Stimulated activated naive CD4-positive, alpha-beta T cell treated with Interleukin-2 at 50 U/mL for 16 hours (primary cell): ENCODE measurements around the gene LMF2.

Source experiments
- DNase-seq: peaks from one replicate; lab custom pipeline; 2025; lab: John Stamatoyannopoulos, UW

Gene LMF2

GRCh38 chr22:50507421-50507990, at the start of gene LMF2:
Gene LMF2, minus strand, starts transcription at chr22:50507702. Its CDS starts 27 bp downstream, at chr22:50507675.
- peak; percentile 98 for DNase-seq

GRCh38 chr22:50556703-50557102, 49.2 kb upstream of the LMF2 start:
- DNase-seq, result no peak

- DNase-seq, result no peak
Measured at GRCh38 chr22:50553310-50553709, 45.8 kb upstream of the LMF2 start.

- no peak for DNase-seq
Measured at GRCh38 chr22:50551160-50551752, 43.8 kb upstream of the LMF2 start.

GRCh38 chr22:50550395-50550794, 42.9 kb upstream of the LMF2 start:
- no peak for DNase-seq

GRCh38 chr22:50548921-50549790, 41.7 kb upstream of the LMF2 start:
- DNase-seq, result no peak

GRCh38 chr22:50548040-50548920, 40.8 kb upstream of the LMF2 start:
- peak; percentile 50 for DNase-seq

GRCh38 chr22:50547263-50547985, 39.9 kb upstream of the LMF2 start:
- no peak for DNase-seq

- DNase-seq, result no peak
Measured at GRCh38 chr22:50546326-50547262, 39.1 kb upstream of the LMF2 start.

GRCh38 chr22:50545522-50546325, 38.2 kb upstream of the LMF2 start, which contains the start of gene KLHDC7B:
Gene KLHDC7B, plus strand, starts transcription at chr22:50545899. Its CDS starts 345 bp downstream, at chr22:50546244.
- peak; percentile 21 for DNase-seq

GRCh38 chr22:50544746-50545253, 37.3 kb upstream of the LMF2 start:
- DNase-seq, result no peak

GRCh38 chr22:50544078-50544745, 36.7 kb upstream of the LMF2 start:
- DNase-seq, result peak; percentile 77

- DNase-seq, result peak; percentile 16
Measured at GRCh38 chr22:50542416-50542927, 35.0 kb upstream of the LMF2 start.

- peak; percentile 16 for DNase-seq
Measured at GRCh38 chr22:50541667-50542026, 34.1 kb upstream of the LMF2 start.

- DNase-seq, result no peak
Measured at GRCh38 chr22:50540381-50540780, 32.9 kb upstream of the LMF2 start.

GRCh38 chr22:50537765-50538164, 30.3 kb upstream of the LMF2 start:
- no peak for DNase-seq

- no peak for DNase-seq
Measured at GRCh38 chr22:50536226-50536625, 28.7 kb upstream of the LMF2 start.

GRCh38 chr22:50535113-50535512, 27.6 kb upstream of the LMF2 start:
- DNase-seq, result no peak
